GM23338 (cell line): ENCODE data around the gene FAM133A. TPM values are rescaled to one million over a fixed set of nuclear protein-coding genes. Genes with fewer than 3 reads are reported as not detected.

ENCODE experiments used
- ATAC-seq: fragments of 200-7000 bp; cut with Tn5 transposase; 3 replicates; pipeline ENCODE4 v1.9.1; 2020
- DNase-seq: peaks from one replicate; pipeline ENCODE4 v3.0.0-alpha.2; 2015; ENCODE audit warnings: low spot score
- H2AFZ ChIP-seq: fragments of 200-600 bp; sonication (generic); 2 replicates; pipeline ENCODE4 v1.8.0; 2016; ENCODE audit warnings: antibody characterized with exemption, mild to moderate bottlenecking, moderate library complexity
- H3F3A ChIP-seq: fragments of 200-600 bp; sonication (generic); replicated peaks from 2 replicates; pipeline ENCODE4 v1.8.0; 2017; ENCODE audit warnings: antibody characterized with exemption, mixed run types, low read depth
- H3K27ac ChIP-seq: fragments of 200-600 bp; sonication (generic); 2 replicates; pipeline ENCODE4 v1.6.1; 2016; ENCODE audit warnings: low read depth
- H3K27me3 ChIP-seq: fragments of 200-600 bp; sonication (generic); 2 replicates; pipeline ENCODE4 v1.8.0; 2016; ENCODE audit warnings: mild to moderate bottlenecking, mixed run types, moderate library complexity; ENCODE audit not compliant: insufficient read depth
- H3K36me3 ChIP-seq: fragments of 200-600 bp; sonication (generic); 2 replicates; pipeline ENCODE4 v1.8.0; 2016; ENCODE audit warnings: mild to moderate bottlenecking; ENCODE audit not compliant: insufficient read depth
- H3K4me1 ChIP-seq: fragments of 200-600 bp; sonication (generic); 2 replicates; pipeline ENCODE4 v1.8.0; 2016; ENCODE audit warnings: mild to moderate bottlenecking, moderate library complexity; ENCODE audit not compliant: insufficient read depth
- H3K4me2 ChIP-seq: fragments of 200-600 bp; sonication (generic); 2 replicates; pipeline ENCODE4 v1.7.1; 2017; ENCODE audit warnings: mixed run types
- H3K4me3 ChIP-seq: fragments of 200-600 bp; sonication (generic); 2 replicates; pipeline ENCODE4 v1.6.1; 2016; ENCODE audit warnings: mixed run types
- H3K79me2 ChIP-seq: fragments of 200-600 bp; sonication (generic); replicated peaks from 2 replicates; pipeline ENCODE4 v1.8.0; 2017; ENCODE audit warnings: mild to moderate bottlenecking; ENCODE audit not compliant: insufficient read depth
- H3K9me2 ChIP-seq: fragments of 200-600 bp; sonication (generic); 2 replicates; pipeline ENCODE4 v1.8.0; 2017; ENCODE audit not compliant: insufficient read depth
- H4K20me1 ChIP-seq: fragments of 200-600 bp; sonication (generic); replicated peaks from 2 replicates; pipeline ENCODE4 v1.8.0; 2017; ENCODE audit warnings: mild to moderate bottlenecking; ENCODE audit not compliant: insufficient read depth
- H3K27ac Mint-ChIP-seq: 2 replicates; pipeline ENCODE4 v1.8.0; 2020; ENCODE audit warnings: inconsistent platforms, mild to moderate bottlenecking, moderate library complexity, mixed read lengths
- H3K27me3 Mint-ChIP-seq: 3 replicates; pipeline ENCODE4 v1.8.0; 2022; ENCODE audit warnings: low read depth, mild to moderate bottlenecking, moderate library complexity, mixed read lengths, inconsistent platforms; ENCODE audit not compliant: insufficient read depth, poor library complexity
- H3K36me3 Mint-ChIP-seq: 3 replicates; pipeline ENCODE4 v1.8.0; 2021; ENCODE audit warnings: low read depth, mild to moderate bottlenecking, inconsistent platforms, moderate library complexity, mixed read lengths
- H3K4me1 Mint-ChIP-seq: 3 replicates; pipeline ENCODE4 v1.8.0; 2020; ENCODE audit warnings: mild to moderate bottlenecking, inconsistent platforms, mixed read lengths
- H3K4me3 Mint-ChIP-seq: 3 replicates; pipeline ENCODE4 v1.8.0; 2021; ENCODE audit warnings: moderate library complexity, mild to moderate bottlenecking, inconsistent platforms, mixed read lengths
- H3K9me3 Mint-ChIP-seq: 3 replicates; pipeline ENCODE4 v1.8.0; 2020; ENCODE audit warnings: moderate library complexity, mild to moderate bottlenecking, inconsistent platforms, mixed read lengths
- CREB1 ChIP-seq: fragments of 250-450 bp; sonication (Bioruptor Pico); IDR thresholded peaks from 2 replicates; pipeline ENCODE4 v1.5.0; 2020; ENCODE audit warnings: low read depth, mild to moderate bottlenecking, moderate library complexity
- EZH2phosphoT487 ChIP-seq: fragments of 200-600 bp; sonication (generic); IDR thresholded peaks from one replicate; pipeline ENCODE4 v1.8.1; 2018; ENCODE audit warnings: antibody characterized with exemption; ENCODE audit not compliant: unreplicated experiment
- NANOG ChIP-seq: IDR thresholded peaks from 2 replicates; pipeline ENCODE4 v1.6.1; 2016; ENCODE audit warnings: antibody characterized with exemption, borderline replicate concordance
- ZNF114 ChIP-seq: fragments of 250-450 bp; sonication (Bioruptor Pico); IDR thresholded peaks from 2 replicates; pipeline ENCODE4 v1.5.0; 2020; ENCODE audit warnings: mild to moderate bottlenecking, moderate library complexity
- ZNF331 ChIP-seq: fragments of 250-450 bp; sonication (Bioruptor Pico); IDR thresholded peaks from 2 replicates; pipeline ENCODE4 v1.5.0; 2020; ENCODE audit warnings: low read depth, mild to moderate bottlenecking, moderate library complexity
- long read RNA-seq: library from polyadenylated mRNA; unstranded; transcript quantifications from one replicate; pipeline ENCODE4 v2.0.0, GENCODE V29; 2020; ENCODE audit not compliant: unreplicated experiment
- polyA plus RNA-seq: library from polyadenylated mRNA; unstranded; fragments of >200 nt; fragmentation: Nextera tagmentation; extraction: Ambion mirVana; gene quantifications from 2 replicates; pipeline ENCODE4 v1.2.1, GENCODE V29; 2016
- total RNA-seq: library from RNA; depleted of rRNA; stranded (reverse); fragments of >200 nt; shearing (Covaris generic); gene quantifications from 2 replicates; pipeline ENCODE4 v1.2.3, GENCODE V29; 2014; rRNA removed
- TF ChIP-seq, protein P1 (sequence below): IDR thresholded peaks from one replicate; pipeline ENCODE4 v1.6.1; 2018; ENCODE audit warnings: antibody characterized with exemption; ENCODE audit not compliant: unreplicated experiment

FAM133A gene
- total RNA-seq (0.70 and 1.1 TPM in 2 replicates), polyA plus RNA-seq (1.2 and 1.3 TPM in 2 replicates)
- long read RNA-seq, partial matches to known transcripts = 0 of 1 reads
- long read RNA-seq, other reads (novel, unspliced or antisense) = 1 of 1 reads

DNA sequence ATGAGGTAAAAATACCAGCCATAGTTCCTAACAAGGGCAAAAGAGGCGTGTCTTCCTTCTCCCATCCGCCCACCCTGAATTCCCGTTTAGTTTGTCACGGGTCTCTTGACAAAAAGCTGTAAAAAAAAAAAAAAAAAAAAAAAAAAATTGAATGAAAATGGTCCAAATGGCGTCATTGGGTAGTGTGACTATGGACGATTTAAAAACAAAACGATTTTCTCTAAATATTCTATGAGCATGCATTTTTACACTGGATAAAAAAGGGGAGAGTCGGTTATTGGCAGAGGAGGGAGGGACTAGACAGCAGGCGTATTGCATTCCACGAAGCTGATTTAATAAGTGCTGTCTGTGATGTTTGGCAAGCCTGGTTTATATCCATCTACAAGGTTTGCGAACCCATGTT, at the start of gene FAM133A:
Gene FAM133A, plus strand, starts transcription at position 338 of the 403 bp plus-strand sequence. CDS start 35,214 bp downstream, outside the sequence.
- H3K9me2 ChIP-seq = no peaks in the 10 kb centered on the region
- H3K36me3 Mint-ChIP-seq = peaks cover 10% of the 10 kb centered on the region; the same call in 2 of the 3 replicates

DNA sequence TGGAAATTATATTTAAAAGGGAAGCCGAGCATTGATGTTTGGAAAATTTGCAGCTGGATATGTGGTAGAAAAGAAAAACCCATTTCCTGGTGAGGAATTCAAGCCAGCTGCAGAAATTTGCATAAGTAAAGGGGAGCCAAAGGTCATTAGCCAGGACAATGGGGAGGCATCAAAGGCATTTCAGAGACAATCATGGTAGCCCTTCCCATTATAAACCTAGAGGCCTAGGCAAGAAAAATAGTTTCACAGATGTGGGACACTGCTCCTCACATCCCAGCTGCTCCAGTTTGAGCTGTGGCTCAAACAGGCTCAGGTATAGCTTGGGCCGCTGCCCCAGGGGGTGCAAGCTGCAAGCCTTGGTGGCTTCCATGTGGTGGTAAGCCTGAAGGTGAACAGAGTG, 36.4 kb upstream of the FAM133A start:
- H3K9me2 ChIP-seq = no peaks in the 10 kb centered on the region
- Mint-ChIP-seq H3K36me3 (peaks cover 30% of the 10 kb centered on the region), H3K27me3 (no peaks in the 10 kb centered on the region), H3K4me3 (no peak overlapping the region), H3K27ac (no peak overlapping the region), H3K9me3 (peaks cover 30% of the 10 kb centered on the region), H3K4me1 (peaks cover 4% of the 10 kb centered on the region; the same call in 2 of the 3 replicates)
- no peak overlapping the region for H3K4me2 ChIP-seq
- no peaks in the 10 kb centered on the region for H3K36me3 ChIP-seq
- H3K27me3 ChIP-seq = no peaks in the 10 kb centered on the region
- ATAC-seq = peak; percentile 33; the same call in 1 of the 3 replicates
- DNase-seq = peak; percentile 57
- H3K4me3 ChIP-seq = no peak overlapping the region
- TF ChIP-seq NANOG = peak; percentile 62; the same call in 1 of the 2 replicates
- no peak for TF ChIP-seq CREB1 (CRISPR knock-in tag)
- no peaks in the 10 kb centered on the region for H3K4me1 ChIP-seq
- 0 out of 2 replicates have a peak overlapping the region, but pooled peaks have one; percentile 81 for H3K27ac ChIP-seq
- H3F3A ChIP-seq = no peaks in the 10 kb centered on the region
- H2AFZ ChIP-seq = no peak overlapping the region
- no peaks in the 10 kb centered on the region for H4K20me1 ChIP-seq
- H3K79me2 ChIP-seq = no peaks in the 10 kb centered on the region

More for the DNA sequence above, at the start of gene FAM133A:
- peaks cover 11% of the 10 kb centered on the region; the same call in 2 of the 3 replicates for H3K4me1 Mint-ChIP-seq
- Histone ChIP-seq H3K4me1 (peaks cover 14% of the 10 kb centered on the region; the same call in 1 of the 2 replicates), H2AFZ (peak within 1 kb of the TSS; percentile 88), H3F3A (no peaks in the 10 kb centered on the region), H3K79me2 (peaks cover 26% of the 10 kb centered on the region), H3K4me2 (peak within 1 kb of the TSS; percentile 72), H3K4me3 (peak within 1 kb of the TSS; percentile 81), H3K27me3 (no peaks in the 10 kb centered on the region), H3K27ac (peak within 1 kb of the TSS; percentile 19), H3K36me3 (no peaks in the 10 kb centered on the region), H4K20me1 (no peaks in the 10 kb centered on the region)
- TF ChIP-seq NANOG (no peak), EZH2phosphoT487 (no peak), ZNF114 (CRISPR knock-in tag) (no peak), ZNF331 (no peak)
- TF ChIP-seq, protein P1, sequence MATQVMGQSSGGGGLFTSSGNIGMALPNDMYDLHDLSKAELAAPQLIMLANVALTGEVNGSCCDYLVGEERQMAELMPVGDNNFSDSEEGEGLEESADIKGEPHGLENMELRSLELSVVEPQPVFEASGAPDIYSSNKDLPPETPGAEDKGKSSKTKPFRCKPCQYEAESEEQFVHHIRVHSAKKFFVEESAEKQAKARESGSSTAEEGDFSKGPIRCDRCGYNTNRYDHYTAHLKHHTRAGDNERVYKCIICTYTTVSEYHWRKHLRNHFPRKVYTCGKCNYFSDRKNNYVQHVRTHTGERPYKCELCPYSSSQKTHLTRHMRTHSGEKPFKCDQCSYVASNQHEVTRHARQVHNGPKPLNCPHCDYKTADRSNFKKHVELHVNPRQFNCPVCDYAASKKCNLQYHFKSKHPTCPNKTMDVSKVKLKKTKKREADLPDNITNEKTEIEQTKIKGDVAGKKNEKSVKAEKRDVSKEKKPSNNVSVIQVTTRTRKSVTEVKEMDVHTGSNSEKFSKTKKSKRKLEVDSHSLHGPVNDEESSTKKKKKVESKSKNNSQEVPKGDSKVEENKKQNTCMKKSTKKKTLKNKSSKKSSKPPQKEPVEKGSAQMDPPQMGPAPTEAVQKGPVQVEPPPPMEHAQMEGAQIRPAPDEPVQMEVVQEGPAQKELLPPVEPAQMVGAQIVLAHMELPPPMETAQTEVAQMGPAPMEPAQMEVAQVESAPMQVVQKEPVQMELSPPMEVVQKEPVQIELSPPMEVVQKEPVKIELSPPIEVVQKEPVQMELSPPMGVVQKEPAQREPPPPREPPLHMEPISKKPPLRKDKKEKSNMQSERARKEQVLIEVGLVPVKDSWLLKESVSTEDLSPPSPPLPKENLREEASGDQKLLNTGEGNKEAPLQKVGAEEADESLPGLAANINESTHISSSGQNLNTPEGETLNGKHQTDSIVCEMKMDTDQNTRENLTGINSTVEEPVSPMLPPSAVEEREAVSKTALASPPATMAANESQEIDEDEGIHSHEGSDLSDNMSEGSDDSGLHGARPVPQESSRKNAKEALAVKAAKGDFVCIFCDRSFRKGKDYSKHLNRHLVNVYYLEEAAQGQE = no peak
- peak within 1 kb of the TSS; percentile 95 for H3K4me3 Mint-ChIP-seq
- DNase-seq (no peak), ATAC-seq (no peak; the same call in 1 of the 3 replicates)
- H3K27me3 Mint-ChIP-seq = no peaks in the 10 kb centered on the region
- no peaks in the 10 kb centered on the region for H3K9me3 Mint-ChIP-seq
- H3K27ac Mint-ChIP-seq = peak within 1 kb of the TSS; percentile 62; the same call in 1 of the 2 replicates
